Skin of body (tissue), 2 donors: ENCODE results near the gene CSNK1E. TPM values are rescaled to one million over a fixed set of nuclear protein-coding genes. Genes with fewer than 3 reads are reported as not detected.

ENCODE experiments used
- DNase-seq: peaks from one replicate; lab custom pipeline; 2025; lab: John Stamatoyannopoulos, UW
- total RNA-seq: library from RNA; depleted of rRNA; stranded (reverse); fragments of >200 nt; gene quantifications from one replicate; pipeline ENCODE4 v1.2.3, GENCODE V29; 2014

The CSNK1E gene
- total RNA-seq, 1 donor from 2014 or later, result 79.3 TPM

DNA sequence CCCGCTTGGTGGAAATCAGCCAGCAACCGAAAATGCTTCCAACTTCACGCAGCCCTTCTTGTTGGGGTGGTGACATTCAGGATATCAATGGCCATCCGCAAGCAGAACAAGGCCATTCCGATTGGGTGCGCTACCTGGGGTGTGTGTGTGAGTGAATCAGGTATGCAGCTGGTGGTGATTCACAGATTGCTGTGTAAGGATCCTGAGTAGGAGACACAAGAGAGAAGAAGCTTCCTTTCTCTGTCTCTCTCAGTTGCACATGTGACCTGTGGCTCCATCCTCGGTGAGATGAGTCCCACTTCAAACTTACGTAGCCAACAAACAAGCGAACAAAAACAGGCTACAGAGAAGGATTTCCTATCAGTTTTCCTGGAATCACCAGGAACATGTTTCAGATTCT is 34.8 kb downstream of the CSNK1E start:
- no peak for DNase-seq

- DNase-seq, result no peak
Observed at GRCh38 chr22:38276166-38276565, 41.1 kb downstream of the CSNK1E start.

DNA sequence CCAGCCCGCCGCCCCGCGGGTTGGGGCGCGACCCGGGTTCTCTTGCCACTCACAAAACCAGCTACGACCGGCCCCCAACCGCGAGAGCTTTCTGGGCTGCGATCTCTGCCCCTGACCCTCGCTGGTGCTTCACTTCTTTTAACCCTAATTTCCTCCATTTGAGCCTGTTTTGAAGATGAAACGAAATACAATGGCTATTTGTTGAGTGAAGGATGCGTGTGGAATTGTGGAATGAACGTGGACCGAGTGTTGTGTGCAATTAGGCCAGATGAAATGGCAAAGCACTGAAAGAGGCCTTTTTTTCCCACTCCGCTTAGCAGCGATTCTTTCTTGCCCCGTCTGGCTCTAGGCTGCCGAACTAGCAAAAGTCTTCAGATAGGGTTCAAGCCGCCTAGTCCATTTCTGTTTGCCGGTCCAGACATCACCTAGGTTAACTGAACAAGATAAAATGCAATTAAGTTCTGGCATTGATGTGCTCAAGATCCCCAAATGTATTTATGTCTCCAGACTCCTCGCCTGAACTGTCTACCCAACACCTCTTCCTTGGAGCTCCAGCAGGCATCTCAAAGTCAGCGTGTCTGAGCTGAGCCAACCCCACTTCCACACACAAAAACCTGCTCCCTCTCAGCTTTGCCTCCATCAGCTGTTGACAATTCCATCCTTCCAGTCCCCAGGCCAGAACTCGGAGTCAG is 44.0 kb downstream of the CSNK1E start:
- DNase-seq, result peak; percentile 50

DNA sequence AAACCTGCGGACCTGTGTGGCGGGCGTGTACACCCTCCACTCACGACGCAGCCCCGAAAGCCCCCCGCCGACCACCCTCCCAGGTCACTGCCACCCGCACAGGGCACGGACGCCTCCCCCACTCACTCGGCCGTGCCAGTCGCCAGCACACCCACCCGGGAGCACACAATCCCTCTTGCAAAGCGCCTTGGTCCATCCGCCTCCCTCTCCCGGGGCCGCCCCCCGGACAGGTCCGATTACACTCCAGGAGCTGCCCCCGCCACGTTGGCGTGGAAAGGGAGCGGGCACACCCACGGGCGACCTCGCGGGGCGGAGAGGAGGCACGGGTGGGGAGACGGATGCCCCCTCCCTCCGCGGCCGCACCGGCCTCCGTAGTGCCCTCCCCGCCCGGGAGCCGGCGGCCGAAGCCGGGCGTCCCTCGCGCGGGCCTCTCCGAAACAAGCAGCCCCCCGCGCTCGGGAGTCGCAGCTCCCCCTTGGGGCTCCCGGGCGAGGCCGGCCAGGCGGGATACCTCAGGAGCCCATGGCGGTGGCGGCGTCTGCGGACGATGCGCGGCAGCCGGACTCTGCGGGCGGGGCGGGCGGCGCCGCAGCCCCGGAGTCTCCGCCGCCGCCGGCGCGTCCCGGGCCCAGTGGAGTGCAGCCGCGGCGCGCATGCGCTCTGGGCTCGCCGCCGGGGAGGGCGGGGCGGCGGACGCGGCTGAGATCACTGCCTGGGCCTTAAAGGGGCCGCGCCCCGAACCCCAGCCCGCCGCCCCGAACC is 44.7 kb downstream of the CSNK1E start, which contains the start of gene TMEM184B:
TMEM184B (minus strand) TSS at position 638 of the 762 bp plus-strand sequence. CDS start 25,049 bp downstream, outside the sequence.
- peak; percentile 46 for DNase-seq

- DNase-seq, result no peak
Observed at GRCh38 chr22:38271927-38272372, 45.3 kb downstream of the CSNK1E start.

- DNase-seq, result no peak
Observed at GRCh38 chr22:38271101-38271500, 46.1 kb downstream of the CSNK1E start.

DNA sequence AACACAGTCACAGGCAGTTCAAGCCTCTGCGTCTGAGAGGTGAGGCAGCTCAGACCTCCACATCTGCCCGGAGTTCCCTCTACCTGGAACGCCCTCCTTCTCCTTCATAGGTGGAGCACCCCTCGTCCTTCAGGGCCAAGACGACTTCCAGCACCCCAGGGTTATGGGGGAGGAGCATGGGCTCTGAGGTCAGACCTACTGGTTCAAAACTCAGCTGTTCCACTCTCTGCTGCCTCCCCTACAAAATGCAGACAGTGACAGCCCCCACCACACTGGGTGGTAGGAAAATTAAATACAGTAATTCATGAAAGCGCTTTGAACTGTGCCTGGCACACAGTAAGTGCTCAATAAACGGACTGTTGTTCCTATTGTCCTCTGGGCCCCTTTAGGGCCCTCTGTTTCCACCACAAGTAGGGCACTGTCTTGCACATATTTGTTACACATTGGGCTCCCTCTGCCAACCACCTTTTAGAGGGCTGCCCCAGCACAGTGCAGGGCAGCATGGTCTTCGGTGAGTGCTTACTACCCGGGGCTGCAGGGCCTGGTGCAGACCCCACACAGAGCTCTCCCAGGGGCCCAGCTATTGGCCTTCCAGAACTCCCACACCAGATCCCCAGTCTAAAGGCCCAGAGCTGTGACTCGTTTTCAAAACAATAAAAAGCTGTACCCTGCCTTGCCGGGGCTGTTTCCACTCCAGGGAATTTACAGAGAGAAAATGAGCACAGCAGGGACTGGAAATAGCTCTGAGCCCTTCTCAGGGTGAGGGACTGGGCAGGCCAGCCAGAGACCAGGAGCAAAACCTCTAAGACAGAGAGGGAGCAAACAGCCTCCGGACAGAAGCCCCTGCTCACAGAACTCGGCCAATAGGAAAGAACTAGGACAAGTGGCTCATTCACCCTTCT is 46.9 kb downstream of the CSNK1E start:
- DNase-seq, result no peak

DNA sequence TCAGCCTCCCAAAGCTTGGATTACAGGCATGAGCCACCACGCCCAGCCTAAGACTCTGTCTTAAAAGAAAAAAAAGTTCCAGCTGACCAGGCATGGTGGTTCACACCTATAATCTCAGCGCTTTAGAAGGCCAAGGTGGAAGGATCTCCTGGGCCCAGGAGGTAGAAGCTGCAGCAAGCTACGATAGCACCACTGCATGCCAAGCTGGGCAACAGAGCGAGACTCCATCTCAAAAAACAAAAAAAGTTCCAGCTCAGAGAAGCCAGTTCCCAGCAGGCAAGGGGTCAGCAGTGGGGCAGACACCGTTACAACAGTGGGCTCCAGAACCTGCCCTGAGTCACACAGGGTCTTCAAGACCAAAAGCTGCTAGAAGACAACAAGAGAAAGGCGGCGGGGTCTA is 47.8 kb downstream of the CSNK1E start:
- no peak for DNase-seq

- DNase-seq, result peak; percentile 13
Observed at GRCh38 chr22:38267086-38267485, 50.1 kb downstream of the CSNK1E start.

- DNase-seq, result no peak
Observed at GRCh38 chr22:38266120-38266519, 51.1 kb downstream of the CSNK1E start.

DNA sequence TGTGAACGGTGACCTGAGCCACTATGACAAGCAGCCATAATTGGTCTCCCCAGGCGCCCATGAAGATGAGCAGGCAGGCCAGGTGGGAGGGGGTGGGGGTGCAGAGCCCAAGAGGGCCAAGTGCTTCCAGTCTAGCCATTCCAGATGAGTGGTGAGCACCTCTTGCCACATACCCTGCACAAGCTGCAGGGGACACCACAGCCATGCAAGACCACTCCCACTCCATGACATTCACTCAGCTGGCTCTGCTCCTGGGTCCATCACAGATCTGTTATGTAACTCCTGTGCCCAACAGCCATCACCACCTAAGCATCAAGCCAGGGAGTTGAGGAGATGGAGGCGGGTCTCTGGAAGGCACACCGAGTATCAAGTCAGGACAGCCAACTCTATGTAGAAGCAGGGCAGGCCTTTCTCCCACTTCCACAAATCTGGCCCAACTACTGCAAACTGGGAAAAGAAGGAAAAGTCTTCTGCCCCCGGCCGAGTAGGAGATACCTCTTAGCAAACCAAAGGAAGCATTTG is 52.9 kb downstream of the CSNK1E start:
- DNase-seq, result no peak

DNA sequence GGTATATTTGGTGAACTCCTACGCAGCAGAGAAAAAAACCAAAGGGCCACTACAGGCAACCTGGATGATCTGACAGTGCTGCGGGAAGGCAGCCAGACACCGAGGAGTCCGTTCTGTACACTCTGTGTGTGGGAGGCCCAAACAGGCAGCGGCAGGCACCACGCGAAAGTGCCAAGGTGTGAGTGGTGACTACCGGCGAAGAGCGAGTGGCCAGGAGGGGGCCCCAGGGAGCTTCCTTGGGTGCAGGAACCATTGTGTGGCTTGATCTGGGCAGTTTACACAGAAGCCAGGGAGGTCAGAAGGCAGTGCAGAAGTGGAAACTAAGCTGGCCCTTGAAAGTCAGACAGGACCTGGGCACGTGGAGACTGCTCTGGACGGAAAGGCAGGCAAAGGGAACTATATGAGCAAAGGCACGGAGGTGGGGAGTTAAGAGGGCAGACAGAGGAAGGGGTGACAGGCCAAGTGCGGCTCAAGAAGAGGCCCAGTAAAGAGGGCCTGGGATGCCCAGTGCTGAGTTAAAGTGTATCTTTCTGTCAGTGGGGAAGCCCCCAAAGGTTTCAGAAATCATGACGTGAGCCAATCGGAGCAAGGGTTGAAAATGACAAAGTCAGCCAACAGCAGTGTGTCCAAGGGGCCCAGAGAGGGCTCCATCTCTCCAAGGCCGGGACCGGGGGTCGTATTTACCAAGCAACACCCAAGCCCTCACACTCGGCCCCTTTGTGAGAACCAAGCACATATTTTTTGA is 55.0 kb downstream of the CSNK1E start:
- DNase-seq, result no peak

GRCh38 chr22:38260761-38261681 is 56.2 kb downstream of the CSNK1E start:
- no peak for DNase-seq

GRCh38 chr22:38259370-38259769 is 57.9 kb downstream of the CSNK1E start:
- DNase-seq, result no peak

- DNase-seq, result no peak
Observed at GRCh38 chr22:38258895-38259294, 58.3 kb downstream of the CSNK1E start.

DNA sequence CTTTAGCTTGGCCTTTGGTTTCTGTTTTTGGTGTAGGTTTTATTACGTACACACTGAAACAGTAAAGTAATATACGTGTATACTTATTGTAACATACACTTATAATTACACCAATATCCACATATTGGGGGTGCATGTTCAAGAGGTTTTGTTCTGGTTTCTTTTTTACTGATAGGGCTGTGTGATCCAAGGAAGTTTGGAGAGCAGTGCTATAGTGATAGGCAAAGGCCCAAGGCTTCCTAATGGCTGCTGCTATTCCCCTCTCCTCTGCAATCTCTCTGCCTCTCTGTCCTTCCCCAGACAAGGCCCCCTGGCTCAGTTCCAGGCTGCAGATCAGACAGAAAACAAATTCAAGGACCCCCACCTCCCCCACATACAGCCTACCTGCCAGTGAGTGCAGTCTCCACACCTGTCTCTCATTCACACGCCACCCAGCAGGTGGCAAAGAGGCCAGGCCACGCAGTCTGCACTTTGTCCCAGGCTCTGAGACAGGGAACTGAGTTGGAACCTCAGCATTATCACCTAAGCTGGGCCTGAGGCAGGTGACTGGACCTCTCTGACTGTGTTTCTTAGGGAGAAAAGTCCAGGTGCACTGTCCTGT is 59.5 kb downstream of the CSNK1E start:
- no peak for DNase-seq

GRCh38 chr22:38257181-38257580 is 60.1 kb downstream of the CSNK1E start:
- DNase-seq, result peak; percentile 71

- no peak for DNase-seq
Observed at GRCh38 chr22:38255697-38256096, 61.5 kb downstream of the CSNK1E start.

DNA sequence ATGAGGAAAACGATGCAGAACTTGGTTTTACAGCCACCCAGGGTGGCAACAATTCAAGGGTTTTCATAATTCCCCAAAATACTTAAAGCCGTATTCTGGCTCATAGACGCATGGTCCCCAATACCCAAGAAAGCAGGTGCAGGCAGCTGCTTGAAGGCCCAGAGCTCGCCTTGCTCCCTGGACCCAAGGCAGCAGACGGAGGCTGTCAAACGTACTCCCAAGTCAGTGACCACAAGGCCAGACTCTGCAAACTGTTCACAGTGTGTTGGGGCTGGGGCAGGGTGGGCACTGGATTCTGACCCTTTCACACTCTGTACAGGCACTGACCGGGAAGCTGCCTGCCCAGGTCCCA is 65.9 kb downstream of the CSNK1E start:
- DNase-seq, result no peak
